ENCODE data around the gene TRMT10B.

GRCh38 chr9:37760416-37761161 is 7.0 kb downstream of the TRMT10B start:
- TF ChIP-seq CTCF (IDR thresholded peaks at IDR 0.05) (no peak), EP300 (IDR thresholded peaks at IDR 0.05) (no peak)
